Liver (tissue), 9 donors: Measurements from ENCODE around the gene USP5. TPM values are rescaled to one million over a fixed set of nuclear protein-coding genes. Genes with fewer than 3 reads are reported as not detected.

Experiments
- DNase-seq: peaks from one replicate; pipeline ENCODE4 v3.0.0-alpha.2; 2017; ENCODE audit warnings: low spot score
- H3K27ac ChIP-seq, 2 donors: one replicate each; pipeline ENCODE4 v1.7.0; 2013; ENCODE audit warnings: inconsistent platforms in 2 of 2, low read length in 2 of 2, control low read depth in 1 of 2, low read depth in 1 of 2, mild to moderate bottlenecking in 1 of 2
- H3K27me3 ChIP-seq, 4 donors: one replicate each; pipeline versions ENCODE4 v1.6.1 to v1.7.0; 2013; ENCODE audit warnings: low read length in 3 of 4, inconsistent platforms in 1 of 4, mild to moderate bottlenecking in 1 of 4, moderate library complexity in 1 of 4; ENCODE audit not compliant: control insufficient read depth in 4 of 4, insufficient read depth in 4 of 4
- H3K36me3 ChIP-seq, 4 donors: one replicate each; pipeline versions ENCODE4 v1.6.1 to v1.7.0; 2013; ENCODE audit warnings: low read length in 3 of 4, mild to moderate bottlenecking in 3 of 4, low read depth in 1 of 4, moderate library complexity in 1 of 4; ENCODE audit not compliant: control insufficient read depth in 4 of 4, insufficient read depth in 3 of 4
- H3K4me1 ChIP-seq, 4 donors: one replicate each; pipeline versions ENCODE4 v1.6.1 to v1.7.0; 2013; ENCODE audit warnings: low read length in 3 of 4, mild to moderate bottlenecking in 3 of 4, moderate library complexity in 1 of 4; ENCODE audit not compliant: control insufficient read depth in 4 of 4, insufficient read depth in 4 of 4
- H3K4me3 ChIP-seq, 3 donors: one replicate each; pipeline versions ENCODE4 v1.6.1 to v1.7.0; 2013; ENCODE audit warnings: low read length in 3 of 3, control low read depth in 1 of 3, low read depth in 1 of 3, mild to moderate bottlenecking in 1 of 3
- H3K9ac ChIP-seq, 2 donors: one replicate each; pipeline ENCODE4 v1.7.0; 2013; ENCODE audit warnings: low read length in 2 of 2, mild to moderate bottlenecking in 2 of 2, moderate library complexity in 2 of 2, control low read depth in 1 of 2, low read depth in 1 of 2
- H3K9me3 ChIP-seq, 4 donors: one replicate each; pipeline versions ENCODE4 v1.6.1 to v1.7.0; 2013; ENCODE audit warnings: low read length in 3 of 4; ENCODE audit not compliant: control insufficient read depth in 4 of 4
- ATF3 ChIP-seq: IDR thresholded peaks from 2 replicates; pipeline ENCODE4 v1.6.1; 2016; ENCODE audit warnings: antibody characterized with exemption
- CTCF ChIP-seq: fragments of 150-350 bp; IDR thresholded peaks from 2 replicates; pipeline ENCODE4 v1.5.1; 2017; ENCODE audit warnings: improper control_type of control experiment, low read depth, low read length; ENCODE audit not compliant: missing input control
- EGR1 ChIP-seq, 2 donors: IDR thresholded peaks; 2 replicates each; pipeline ENCODE4 v1.6.1; 2016 to 2018; ENCODE audit warnings: antibody characterized with exemption in 2 of 2, low read depth in 2 of 2
- FOXA1 ChIP-seq: IDR thresholded peaks from 2 replicates; pipeline ENCODE4 v1.6.1; 2016; ENCODE audit warnings: antibody characterized with exemption
- FOXA2 ChIP-seq: IDR thresholded peaks from 2 replicates; pipeline ENCODE4 v1.6.1; 2016; ENCODE audit warnings: antibody characterized with exemption
- GABPA ChIP-seq, 2 donors: IDR thresholded peaks in 1 of 2; conservative IDR thresholded peaks in 1 of 2; 2 replicates each; pipeline ENCODE4 v1.6.1; 2016; ENCODE audit warnings: antibody characterized with exemption in 2 of 2, mild to moderate bottlenecking in 1 of 2, moderate library complexity in 1 of 2
- HNF4A ChIP-seq, 2 donors: conservative IDR thresholded peaks; 2 replicates each; pipeline ENCODE4 v1.6.1; 2016; ENCODE audit warnings: antibody characterized with exemption in 2 of 2, mild to moderate bottlenecking in 2 of 2
- HNF4G ChIP-seq: IDR thresholded peaks from 2 replicates; pipeline ENCODE4 v1.6.1; 2016; ENCODE audit warnings: antibody characterized with exemption
- JUND ChIP-seq, 2 donors: IDR thresholded peaks; 2 replicates each; pipeline ENCODE4 v1.6.1; 2016; ENCODE audit warnings: antibody characterized with exemption in 2 of 2
- MAX ChIP-seq: IDR thresholded peaks from 2 replicates; pipeline ENCODE4 v1.6.1; 2016; ENCODE audit warnings: antibody characterized with exemption
- NR2F2 ChIP-seq: IDR thresholded peaks from 2 replicates; pipeline ENCODE4 v1.6.1; 2016; ENCODE audit warnings: antibody characterized with exemption
- RAD21 ChIP-seq, 2 donors: IDR thresholded peaks; 2 replicates each; pipeline ENCODE4 v1.6.1; 2016; ENCODE audit warnings: antibody characterized with exemption in 2 of 2, mild to moderate bottlenecking in 2 of 2
- REST ChIP-seq: IDR thresholded peaks from 2 replicates; pipeline ENCODE4 v1.6.1; 2016; ENCODE audit warnings: antibody characterized with exemption, mild to moderate bottlenecking
- RXRA ChIP-seq, 2 donors: IDR thresholded peaks; 2 replicates each; pipeline ENCODE4 v1.6.1; 2017 to 2018; ENCODE audit warnings: antibody characterized with exemption in 2 of 2, mild to moderate bottlenecking in 1 of 2
- SP1 ChIP-seq: IDR thresholded peaks from 2 replicates; pipeline ENCODE4 v1.6.1; 2018; ENCODE audit warnings: antibody characterized with exemption, mild to moderate bottlenecking
- TAF1 ChIP-seq: conservative IDR thresholded peaks from 2 replicates; pipeline ENCODE4 v1.6.1; 2016; ENCODE audit warnings: antibody characterized with exemption, mild to moderate bottlenecking
- YY1 ChIP-seq: IDR thresholded peaks from 2 replicates; pipeline ENCODE4 v1.6.1; 2016; ENCODE audit warnings: antibody characterized with exemption, mild to moderate bottlenecking
- ZBTB33 ChIP-seq: IDR thresholded peaks from 2 replicates; pipeline ENCODE4 v1.6.1; 2016; ENCODE audit warnings: antibody characterized with exemption
- WGBS: extraction: QIAGEN DNeasy Blood & Tissue Kit; methylation state at CpG from one replicate; pipeline ENCODE4 v1.1.7; 2013; 5-methylcytosine and 5-hydroxymethylcytosine counted together
- polyA plus RNA-seq, 2 donors: library from polyadenylated mRNA; stranded (reverse) in 1 of 2; unstranded in 1 of 2; fragments of 200-250 nt in 1 of 2; fragments of >200 nt in 1 of 2; fragmentation: Nextera tagmentation in 1 of 2; extraction: Ambion mirVana in 1 of 2; gene quantifications; one replicate each; pipeline versions ENCODE4 v1.2.1 to v1.2.3, GENCODE V29; 2013 to 2015
- total RNA-seq, 2 donors: library from RNA; depleted of rRNA; stranded (reverse); fragments of >200 nt; gene quantifications; one replicate each; pipeline ENCODE4 v1.2.3, GENCODE V29; 2014
- donor health status: healthy.
- donor health status: healthy.
- donor health status: healthy.
- donor health status: healthy.
- donor health status: healthy.

Gene USP5
- total and polyA plus RNA-seq, 4 donors, result 15.2 to 41.0 (median 35.7) TPM

GRCh38 chr12:6894321-6894720 lies 42.4 kb downstream of the USP5 start:
- H3K9me3 ChIP-seq, result no peaks in the 10 kb centered on the region
- TF ChIP-seq TAF1 (no peak), HNF4A (conservative IDR thresholded peaks at IDR 0.05) (no peak), RAD21 (IDR thresholded peaks at IDR 0.05) (no peak), YY1 (no peak), SP1 (no peak), JUND (IDR thresholded peaks at IDR 0.05) (no peak), HNF4G (no peak)
- H3K27ac ChIP-seq, result no peak overlapping the region
- no peaks in the 10 kb centered on the region for H3K27me3 ChIP-seq
- peaks cover 2 to 10% (median 8%) of the 10 kb centered on the region in 4 donors for H3K4me1 ChIP-seq
- no peak overlapping the region for H3K9ac ChIP-seq
- H3K4me3 ChIP-seq, result no peak overlapping the region
- 92% methylated on average over 3 of the region's 3 CpGs for WGBS
- DNase-seq, result no peak
- H3K36me3 ChIP-seq, result no peaks in the 10 kb centered on the region

GRCh38 chr12:6896846-6897435 lies 45.0 kb downstream of the USP5 start:
- Histone ChIP-seq H3K27ac (no peak overlapping the region), H3K4me1 (no peaks in the 10 kb centered on the region), H3K27me3 (no peaks in the 10 kb centered on the region), H3K9ac (no peak overlapping the region), H3K4me3 (no peak overlapping the region), H3K36me3 (no peaks in the 10 kb centered on the region), H3K9me3 (no peaks in the 10 kb centered on the region)
- 94% methylated on average over 6 of the region's 6 CpGs for WGBS
- no peak for DNase-seq
- TF ChIP-seq FOXA1, result no peak
- no peak for TF ChIP-seq CTCF
- TF ChIP-seq REST, result no peak
- no peak for TF ChIP-seq HNF4G
- no peak for TF ChIP-seq RAD21 (IDR thresholded peaks at IDR 0.05)
- no peak for TF ChIP-seq SP1
- no peak for TF ChIP-seq EGR1 (IDR thresholded peaks at IDR 0.05; ENCODE audit: low read depth in 2 of 2)
- no peak for TF ChIP-seq MAX
- TF ChIP-seq NR2F2, result no peak
- TF ChIP-seq ATF3, result no peak
- TF ChIP-seq JUND (IDR thresholded peaks at IDR 0.05), result no peak
- TF ChIP-seq RXRA (IDR thresholded peaks at IDR 0.05), result no peak
- no peak for TF ChIP-seq FOXA2
- no peak for TF ChIP-seq TAF1
- TF ChIP-seq HNF4A (conservative IDR thresholded peaks at IDR 0.05), result no peak
- TF ChIP-seq ZBTB33, result no peak
- no peak for TF ChIP-seq GABPA (IDR thresholded peaks at IDR 0.05 in 1 of 2, conservative IDR thresholded peaks at IDR 0.05 in 1 of 2)
- no peak for TF ChIP-seq YY1
